GM23248 (cell line): ENCODE measurements around the gene BCAS4. TPM values are rescaled to one million over a fixed set of nuclear protein-coding genes. Genes with fewer than 3 reads are reported as not detected.

ENCODE experiments used
- DNase-seq: peaks from one replicate; pipeline ENCODE4 v3.0.0-alpha.2; 2015
- H2AFZ ChIP-seq: fragments of 200-600 bp; sonication (generic); 2 replicates; pipeline ENCODE4 v1.6.1; 2016; ENCODE audit warnings: antibody characterized with exemption
- H3F3A ChIP-seq: fragments of 200-600 bp; sonication (generic); 2 replicates; pipeline ENCODE4 v1.6.1; 2016; ENCODE audit warnings: mild to moderate bottlenecking, antibody characterized with exemption, mixed run types; ENCODE audit not compliant: insufficient read depth
- H3K27ac ChIP-seq: fragments of 200-600 bp; sonication (generic); 2 replicates; pipeline ENCODE4 v1.5.1; 2016; ENCODE audit warnings: mild to moderate bottlenecking
- H3K27me3 ChIP-seq: fragments of 200-600 bp; sonication (generic); replicated peaks from 2 replicates; pipeline ENCODE4 v1.6.1; 2016; ENCODE audit warnings: mild to moderate bottlenecking; ENCODE audit not compliant: insufficient read depth
- H3K36me3 ChIP-seq: fragments of 200-600 bp; sonication (generic); 2 replicates; pipeline ENCODE4 v1.6.1; 2016; ENCODE audit warnings: low read depth, mild to moderate bottlenecking
- H3K4me1 ChIP-seq: fragments of 200-600 bp; sonication (generic); 2 replicates; pipeline ENCODE4 v1.6.1; 2016; ENCODE audit warnings: mild to moderate bottlenecking; ENCODE audit not compliant: insufficient read depth
- H3K4me2 ChIP-seq: fragments of 200-600 bp; sonication (generic); one replicate; pipeline ENCODE4 v1.6.1; 2016; ENCODE audit warnings: mild to moderate bottlenecking; ENCODE audit not compliant: unreplicated experiment
- H3K4me3 ChIP-seq: fragments of 200-600 bp; sonication (generic); 2 replicates; pipeline ENCODE4 v1.5.1; 2016; ENCODE audit warnings: mild to moderate bottlenecking
- H3K79me2 ChIP-seq: fragments of 200-600 bp; sonication (generic); 2 replicates; pipeline ENCODE4 v1.6.1; 2016; ENCODE audit warnings: mild to moderate bottlenecking; ENCODE audit not compliant: insufficient read depth
- H3K9ac ChIP-seq: fragments of 200-600 bp; sonication (generic); 2 replicates; pipeline ENCODE4 v1.6.1; 2016; ENCODE audit warnings: mild to moderate bottlenecking
- H3K9me2 ChIP-seq: fragments of 200-600 bp; sonication (generic); 2 replicates; pipeline ENCODE4 v1.6.1; 2016; ENCODE audit warnings: mixed run types, mild to moderate bottlenecking, moderate library complexity; ENCODE audit not compliant: insufficient read depth
- H3K9me3 ChIP-seq: fragments of 200-600 bp; sonication (generic); one replicate; pipeline ENCODE4 v1.6.1; 2017; ENCODE audit warnings: low read depth
- H4K20me1 ChIP-seq: fragments of 200-600 bp; sonication (generic); 2 replicates; pipeline ENCODE4 v1.6.0; 2016; ENCODE audit not compliant: insufficient read depth
- EZH2 ChIP-seq: fragments of 200-600 bp; sonication (generic); IDR thresholded peaks from 2 replicates; pipeline ENCODE4 v1.6.1; 2018; ENCODE audit warnings: antibody characterized with exemption, mild to moderate bottlenecking; ENCODE audit not compliant: insufficient read depth, poor library complexity, severe bottlenecking
- EZH2phosphoT487 ChIP-seq: fragments of 200-600 bp; sonication (generic); IDR thresholded peaks from 2 replicates; pipeline ENCODE4 v1.6.1; 2018; ENCODE audit warnings: antibody characterized with exemption, moderate library complexity, mild to moderate bottlenecking, low read depth; ENCODE audit not compliant: insufficient read depth
- WGBS, 2 experiments: methylation state at CpG; one replicate each; pipeline ENCODE4 v1.1.6; 2015 to 2017; ENCODE audit warnings: low lambda C conversion rate in 2 of 2, low coverage in 1 of 2; ENCODE audit errors: missing lambda C conversion rate in 2 of 2; 5-methylcytosine and 5-hydroxymethylcytosine counted together
- in situ Hi-C: fragments of 300-500 bp; cut with MboI; formaldehyde crosslinking; loops from 2 replicates; pipeline ENCODE4 v1.15.0; 2020
- polyA plus RNA-seq: library from polyadenylated mRNA; unstranded; fragments of >200 nt; fragmentation: Nextera tagmentation; extraction: Ambion mirVana; gene quantifications from 2 replicates; pipeline ENCODE4 v1.2.1, GENCODE V29; 2016
- total RNA-seq: library from RNA; depleted of rRNA; stranded (reverse); fragments of >200 nt; shearing (Covaris generic); gene quantifications from 2 replicates; pipeline ENCODE4 v1.2.3, GENCODE V29; 2014

The BCAS4 gene
- total and polyA plus RNA-seq, 2 experiments from 2014 or later, result 12.6 to 16.8 TPM

GRCh38 chr20:50866036-50866685 is 71.3 kb downstream of the BCAS4 start:
- no peak overlapping the region for H3K4me3 ChIP-seq
- H2AFZ ChIP-seq, result no peak overlapping the region
- no peaks in the 10 kb centered on the region for H3F3A ChIP-seq
- WGBS, 2 experiments, result 70 to 77% methylated on average over 12 of the region's 12 CpGs
- no peak overlapping the region for H3K27ac ChIP-seq
- H3K36me3 ChIP-seq, result no peaks in the 10 kb centered on the region
- H3K9ac ChIP-seq, result no peak overlapping the region
- H3K4me1 ChIP-seq, result no peaks in the 10 kb centered on the region
- no peaks in the 10 kb centered on the region for H4K20me1 ChIP-seq
- H3K9me2 ChIP-seq, result no peaks in the 10 kb centered on the region
- no peak overlapping the region for H3K4me2 ChIP-seq
- in situ Hi-C loops, result no loop called here
- no peaks in the 10 kb centered on the region for H3K9me3 ChIP-seq
- no peaks in the 10 kb centered on the region for H3K79me2 ChIP-seq
- DNase-seq, result no peak
- no peak for TF ChIP-seq EZH2
- TF ChIP-seq EZH2phosphoT487, result no peak
- H3K27me3 ChIP-seq, result no peaks in the 10 kb centered on the region

GRCh38 chr20:50866831-50867230 is 72.0 kb downstream of the BCAS4 start:
- H3K79me2 ChIP-seq, result no peaks in the 10 kb centered on the region
- no peak overlapping the region for H2AFZ ChIP-seq
- H3K27me3 ChIP-seq, result no peaks in the 10 kb centered on the region
- H3F3A ChIP-seq, result no peaks in the 10 kb centered on the region
- in situ Hi-C loops, result no loop called here
- 93 to 97% methylated on average over 9 of the region's 9 CpGs for WGBS, 2 experiments
- H3K36me3 ChIP-seq, result no peaks in the 10 kb centered on the region
- H3K4me1 ChIP-seq, result no peaks in the 10 kb centered on the region
- no peak overlapping the region for H3K4me3 ChIP-seq
- no peak overlapping the region for H3K4me2 ChIP-seq
- no peaks in the 10 kb centered on the region for H3K9me2 ChIP-seq
- H3K27ac ChIP-seq, result no peak overlapping the region
- H4K20me1 ChIP-seq, result no peaks in the 10 kb centered on the region
- no peak for DNase-seq
- H3K9me3 ChIP-seq, result no peaks in the 10 kb centered on the region
- TF ChIP-seq EZH2, result no peak
- no peak for TF ChIP-seq EZH2phosphoT487
- no peak overlapping the region for H3K9ac ChIP-seq

- H2AFZ ChIP-seq, result no peak overlapping the region
- H3K9ac ChIP-seq, result no peak overlapping the region
- 71 to 76% methylated on average over 6 of the region's 6 CpGs for WGBS, 2 experiments
- H3K9me3 ChIP-seq, result no peaks in the 10 kb centered on the region
- DNase-seq, result no peak
- H3K4me2 ChIP-seq, result no peak overlapping the region
- H3F3A ChIP-seq, result no peaks in the 10 kb centered on the region
- H3K36me3 ChIP-seq, result no peaks in the 10 kb centered on the region
- H3K4me3 ChIP-seq, result no peak overlapping the region
- TF ChIP-seq EZH2phosphoT487 (no peak), EZH2 (no peak)
- no peaks in the 10 kb centered on the region for H3K9me2 ChIP-seq
- no peak overlapping the region for H3K27ac ChIP-seq
- no peaks in the 10 kb centered on the region for H3K27me3 ChIP-seq
- in situ Hi-C loops, result no loop called here
- no peaks in the 10 kb centered on the region for H3K79me2 ChIP-seq
- no peaks in the 10 kb centered on the region for H4K20me1 ChIP-seq
- no peaks in the 10 kb centered on the region for H3K4me1 ChIP-seq
Measured at GRCh38 chr20:50867805-50868204, 72.9 kb downstream of the BCAS4 start.

DNA sequence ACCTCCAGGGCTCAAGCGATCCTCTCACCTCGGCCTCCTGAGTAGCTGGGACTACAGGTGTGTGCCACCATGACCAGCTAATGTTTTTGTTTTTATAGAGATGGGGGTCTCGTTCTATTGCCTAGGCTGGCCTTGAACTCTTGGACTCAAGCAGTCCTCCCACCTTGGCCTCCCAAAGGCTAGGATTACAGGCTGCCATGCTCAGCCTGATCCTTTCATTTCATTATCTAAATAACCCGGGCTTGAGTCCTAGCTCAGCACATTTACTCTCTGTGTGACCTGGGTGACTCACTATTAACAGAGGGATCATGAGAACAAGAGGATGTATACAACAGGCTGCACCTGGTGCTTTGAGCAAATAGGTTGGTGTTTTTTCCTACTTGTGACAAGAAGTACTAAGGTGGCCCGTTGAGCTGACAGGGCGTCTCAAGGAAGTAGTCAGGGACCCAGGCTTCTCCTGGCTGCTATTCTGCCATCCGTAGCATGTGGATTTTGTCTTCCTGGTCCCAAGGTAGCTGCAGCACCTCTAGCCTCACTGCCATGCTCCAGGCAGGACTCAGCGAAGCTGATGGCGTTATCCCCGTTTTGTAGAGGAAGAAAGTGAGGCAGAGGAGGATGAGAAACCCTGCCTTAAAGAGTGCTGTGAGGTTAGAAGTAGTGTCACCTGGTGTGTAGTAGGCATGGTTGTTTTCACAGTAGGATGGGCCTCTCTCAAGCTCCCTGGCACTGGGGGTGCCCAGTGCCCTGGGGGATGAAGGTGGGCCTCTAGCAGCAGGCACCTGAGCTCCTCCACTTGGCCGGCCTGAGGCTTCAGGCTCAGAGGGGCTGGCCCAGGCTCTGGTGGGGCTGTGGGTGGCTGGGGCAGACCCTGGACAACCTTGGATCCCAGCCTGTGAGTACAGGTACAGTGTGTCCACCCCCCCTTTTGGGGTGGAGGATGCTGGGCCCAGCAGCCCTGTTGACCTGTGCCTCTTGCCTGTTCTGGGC is 73.9 kb downstream of the BCAS4 start:
- Histone ChIP-seq H2AFZ (no peak overlapping the region), H3K27me3 (no peaks in the 10 kb centered on the region), H4K20me1 (no peaks in the 10 kb centered on the region), H3F3A (no peaks in the 10 kb centered on the region), H3K9me2 (no peaks in the 10 kb centered on the region), H3K4me1 (no peaks in the 10 kb centered on the region), H3K4me3 (no peak overlapping the region), H3K4me2 (no peak overlapping the region), H3K9ac (no peak overlapping the region), H3K79me2 (no peaks in the 10 kb centered on the region), H3K36me3 (no peaks in the 10 kb centered on the region), H3K9me3 (no peaks in the 10 kb centered on the region), H3K27ac (no peak overlapping the region)
- no peak for TF ChIP-seq EZH2phosphoT487
- TF ChIP-seq EZH2, result no peak
- in situ Hi-C loops, result no loop called here
- 88% methylated on average over 11 of the region's 11 CpGs for WGBS, 2 experiments
- no peak for DNase-seq
